HepG2 (cell line): ENCODE results near the gene RSPRY1. TPM values are rescaled to one million over a fixed set of nuclear protein-coding genes. Genes with fewer than 3 reads are reported as not detected.

Experiments used
- AKAP8 ChIP-seq: sonication (generic); formaldehyde crosslinking; IDR thresholded peaks from 2 replicates; pipeline ENCODE4 v1.5.1; 2020; ENCODE audit warnings: mild to moderate bottlenecking, missing genetic modification reagents
- DNMT1 ChIP-seq: sonication (generic); formaldehyde crosslinking; IDR thresholded peaks from 2 replicates; pipeline ENCODE4 v1.5.1; 2020; ENCODE audit warnings: mild to moderate bottlenecking, missing genetic modification reagents
- DR1 ChIP-seq: sonication (generic); formaldehyde crosslinking; IDR thresholded peaks from 2 replicates; pipeline ENCODE4 v1.8.0; 2021; ENCODE audit warnings: mild to moderate bottlenecking, missing genetic modification reagents, inconsistent platforms
- IKZF1 ChIP-seq: fragments of 450-650 bp; IDR thresholded peaks from 2 replicates; pipeline ENCODE4 v1.7.1; 2016
- KDM5A ChIP-seq: fragments of 200-600 bp; sonication (generic); IDR thresholded peaks from 2 replicates; pipeline ENCODE4 v1.7.0; 2018; ENCODE audit warnings: antibody characterized with exemption, mild to moderate bottlenecking, low read length, borderline replicate concordance
- KLF12 ChIP-seq: sonication (generic); formaldehyde crosslinking; IDR thresholded peaks from 2 replicates; pipeline ENCODE4 v1.4.0; 2020; ENCODE audit warnings: missing genetic modification reagents, borderline replicate concordance
- KLF9 ChIP-seq: IDR thresholded peaks from 2 replicates; pipeline ENCODE4 v1.6.1; 2016; ENCODE audit warnings: low read depth
- MAFK ChIP-seq, 2 experiments: IDR thresholded peaks in 1 of 2; conservative IDR thresholded peaks in 1 of 2; 2 replicates each; pipeline ENCODE4 v1.6.1; 2011; ENCODE audit warnings: improper control_type of control experiment in 2 of 2, low read length in 2 of 2
- RELA ChIP-seq: sonication (generic); formaldehyde crosslinking; IDR thresholded peaks from 2 replicates; pipeline ENCODE4 v1.4.0; 2020; ENCODE audit warnings: missing genetic modification reagents
- TBL1XR1 ChIP-seq: fragments of 150-350 bp; IDR thresholded peaks from 2 replicates; pipeline ENCODE4 v1.6.1; 2014; ENCODE audit warnings: borderline replicate concordance, low read length; ENCODE audit not compliant: partially characterized antibody
- TEAD2 ChIP-seq: sonication (generic); formaldehyde crosslinking; IDR thresholded peaks from 2 replicates; pipeline ENCODE4 v1.9.0; 2021; ENCODE audit warnings: missing genetic modification reagents
- TOPORS ChIP-seq: sonication (generic); formaldehyde crosslinking; IDR thresholded peaks from 2 replicates; pipeline ENCODE4 v1.8.0; 2023; ENCODE audit warnings: mild to moderate bottlenecking, missing genetic modification reagents
- ZNF260 ChIP-seq: sonication (generic); formaldehyde crosslinking; IDR thresholded peaks from 2 replicates; pipeline ENCODE4 v1.4.0; 2020; ENCODE audit warnings: missing genetic modification reagents, low read depth, mild to moderate bottlenecking, borderline replicate concordance
- ZNF619 ChIP-seq: sonication (generic); formaldehyde crosslinking; IDR thresholded peaks from 2 replicates; pipeline ENCODE4 v1.4.0; 2020; ENCODE audit warnings: mild to moderate bottlenecking, missing genetic modification reagents
- polyA plus RNA-seq, 8 experiments: library from polyadenylated mRNA; depleted of rRNA in 3 of 8; stranded (reverse) in 7 of 8; unstranded in 1 of 8; fragments of >200 nt; fragmentation: Illumina TruSeq in 4 of 8; extraction: Trizol in 4 of 8; gene quantifications; 2 replicates each; pipeline versions ENCODE4 v1.2.1 to v1.2.3, GENCODE V29; 2011 to 2016; ENCODE audit warnings: low read depth in 4 of 8, missing spikeins in 1 of 8, mixed read lengths in 1 of 8; ENCODE audit not compliant: insufficient read depth in 1 of 8
- total RNA-seq, 5 experiments: library from RNA; depleted of rRNA; stranded (reverse); fragments of >200 nt; fragmentation: Illumina TruSeq; extraction: Trizol; gene quantifications; 2 replicates each; pipeline ENCODE4 v1.2.3, GENCODE V29; 2016; ENCODE audit warnings: low read depth in 1 of 5
- TF ChIP-seq, protein P1 (sequence below): IDR thresholded peaks from 2 replicates; pipeline ENCODE4 v1.6.1; 2016; ENCODE audit warnings: low read depth, borderline replicate concordance
- TF ChIP-seq, protein P2 (sequence below): sonication (generic); formaldehyde crosslinking; IDR thresholded peaks from 2 replicates; pipeline ENCODE4 v1.8.0; 2022; ENCODE audit warnings: missing genetic modification reagents, mild to moderate bottlenecking, moderate library complexity, borderline replicate concordance
- TF ChIP-seq, protein P3 (sequence below): sonication (generic); formaldehyde crosslinking; IDR thresholded peaks from 2 replicates; pipeline ENCODE4; 2020; ENCODE audit warnings: missing genetic modification reagents, mild to moderate bottlenecking, borderline replicate concordance
- TF ChIP-seq, protein P4 (sequence below): IDR thresholded peaks from 2 replicates; pipeline ENCODE4 v1.6.1; 2012; ENCODE audit warnings: low read depth, low read length, improper control_type of control experiment
- TF ChIP-seq, protein P5 (sequence below): sonication (generic); formaldehyde crosslinking; IDR thresholded peaks from 2 replicates; pipeline ENCODE4 v1.4.0; 2020; ENCODE audit warnings: mild to moderate bottlenecking, missing genetic modification reagents, borderline replicate concordance

RSPRY1 gene
- total and polyA plus RNA-seq, 2 of the 13 experiments (the other 11 are each of a cell fraction or from before 2014, with no cell fraction given) = 53.4 to 61.0 TPM

DNA sequence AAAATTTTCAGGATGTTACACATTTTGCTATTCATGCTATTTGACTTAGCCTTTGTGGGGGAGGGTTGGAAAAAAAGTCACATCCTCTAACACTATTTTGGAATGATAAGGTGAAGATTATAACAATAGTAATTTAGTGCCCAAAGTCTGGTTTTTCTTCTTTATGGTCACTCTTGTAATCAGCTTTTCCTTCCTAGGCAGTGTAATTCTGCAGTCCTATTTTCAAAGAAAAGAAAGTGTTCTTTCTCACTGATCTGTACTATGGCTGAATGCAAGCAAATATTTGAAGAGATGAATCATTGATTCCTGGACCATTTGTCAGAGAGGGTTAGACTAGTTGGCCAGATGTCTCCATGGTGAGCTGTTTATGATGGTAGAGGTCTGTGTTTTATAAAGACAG, 8.4 kb downstream of the RSPRY1 start (continued):
- peak; percentile 44; the same call in 1 of the 2 replicates for TF ChIP-seq KLF9 (CRISPR knock-in tag)
- TF ChIP-seq ZNF619 (CRISPR knock-in tag) = no peak
- TF ChIP-seq, protein P1, sequence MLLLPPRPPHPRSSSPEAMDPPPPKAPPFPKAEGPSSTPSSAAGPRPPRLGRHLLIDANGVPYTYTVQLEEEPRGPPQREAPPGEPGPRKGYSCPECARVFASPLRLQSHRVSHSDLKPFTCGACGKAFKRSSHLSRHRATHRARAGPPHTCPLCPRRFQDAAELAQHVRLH = no peak
- TF ChIP-seq, protein P2, sequence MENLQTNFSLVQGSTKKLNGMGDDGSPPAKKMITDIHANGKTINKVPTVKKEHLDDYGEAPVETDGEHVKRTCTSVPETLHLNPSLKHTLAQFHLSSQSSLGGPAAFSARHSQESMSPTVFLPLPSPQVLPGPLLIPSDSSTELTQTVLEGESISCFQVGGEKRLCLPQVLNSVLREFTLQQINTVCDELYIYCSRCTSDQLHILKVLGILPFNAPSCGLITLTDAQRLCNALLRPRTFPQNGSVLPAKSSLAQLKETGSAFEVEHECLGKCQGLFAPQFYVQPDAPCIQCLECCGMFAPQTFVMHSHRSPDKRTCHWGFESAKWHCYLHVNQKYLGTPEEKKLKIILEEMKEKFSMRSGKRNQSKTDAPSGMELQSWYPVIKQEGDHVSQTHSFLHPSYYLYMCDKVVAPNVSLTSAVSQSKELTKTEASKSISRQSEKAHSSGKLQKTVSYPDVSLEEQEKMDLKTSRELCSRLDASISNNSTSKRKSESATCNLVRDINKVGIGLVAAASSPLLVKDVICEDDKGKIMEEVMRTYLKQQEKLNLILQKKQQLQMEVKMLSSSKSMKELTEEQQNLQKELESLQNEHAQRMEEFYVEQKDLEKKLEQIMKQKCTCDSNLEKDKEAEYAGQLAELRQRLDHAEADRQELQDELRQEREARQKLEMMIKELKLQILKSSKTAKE (CRISPR knock-in tag) = no peak
- TF ChIP-seq TOPORS (CRISPR knock-in tag) = no peak
- no peak; the same call in 1 of the 2 replicates for TF ChIP-seq AKAP8 (CRISPR knock-in tag)
- no peak for TF ChIP-seq DR1 (CRISPR knock-in tag)
- no peak for TF ChIP-seq KLF12
- TF ChIP-seq, protein P3, sequence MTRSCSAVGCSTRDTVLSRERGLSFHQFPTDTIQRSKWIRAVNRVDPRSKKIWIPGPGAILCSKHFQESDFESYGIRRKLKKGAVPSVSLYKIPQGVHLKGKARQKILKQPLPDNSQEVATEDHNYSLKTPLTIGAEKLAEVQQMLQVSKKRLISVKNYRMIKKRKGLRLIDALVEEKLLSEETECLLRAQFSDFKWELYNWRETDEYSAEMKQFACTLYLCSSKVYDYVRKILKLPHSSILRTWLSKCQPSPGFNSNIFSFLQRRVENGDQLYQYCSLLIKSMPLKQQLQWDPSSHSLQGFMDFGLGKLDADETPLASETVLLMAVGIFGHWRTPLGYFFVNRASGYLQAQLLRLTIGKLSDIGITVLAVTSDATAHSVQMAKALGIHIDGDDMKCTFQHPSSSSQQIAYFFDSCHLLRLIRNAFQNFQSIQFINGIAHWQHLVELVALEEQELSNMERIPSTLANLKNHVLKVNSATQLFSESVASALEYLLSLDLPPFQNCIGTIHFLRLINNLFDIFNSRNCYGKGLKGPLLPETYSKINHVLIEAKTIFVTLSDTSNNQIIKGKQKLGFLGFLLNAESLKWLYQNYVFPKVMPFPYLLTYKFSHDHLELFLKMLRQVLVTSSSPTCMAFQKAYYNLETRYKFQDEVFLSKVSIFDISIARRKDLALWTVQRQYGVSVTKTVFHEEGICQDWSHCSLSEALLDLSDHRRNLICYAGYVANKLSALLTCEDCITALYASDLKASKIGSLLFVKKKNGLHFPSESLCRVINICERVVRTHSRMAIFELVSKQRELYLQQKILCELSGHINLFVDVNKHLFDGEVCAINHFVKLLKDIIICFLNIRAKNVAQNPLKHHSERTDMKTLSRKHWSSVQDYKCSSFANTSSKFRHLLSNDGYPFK (CRISPR knock-in tag) = no peak
- no peak for TF ChIP-seq RELA (CRISPR knock-in tag)
- no peak for TF ChIP-seq DNMT1 (CRISPR knock-in tag)
- no peak for TF ChIP-seq ZNF260 (CRISPR knock-in tag)
- TF ChIP-seq MAFK (conservative IDR thresholded peaks at IDR 0.05 in 1 of 2, IDR thresholded peaks at IDR 0.05 in 1 of 2; ENCODE audit: low read length in 2 of 2) = no peak
- TF ChIP-seq IKZF1 = no peak
- TF ChIP-seq TEAD2 (CRISPR knock-in tag) = no peak
- TF ChIP-seq, protein P4, sequence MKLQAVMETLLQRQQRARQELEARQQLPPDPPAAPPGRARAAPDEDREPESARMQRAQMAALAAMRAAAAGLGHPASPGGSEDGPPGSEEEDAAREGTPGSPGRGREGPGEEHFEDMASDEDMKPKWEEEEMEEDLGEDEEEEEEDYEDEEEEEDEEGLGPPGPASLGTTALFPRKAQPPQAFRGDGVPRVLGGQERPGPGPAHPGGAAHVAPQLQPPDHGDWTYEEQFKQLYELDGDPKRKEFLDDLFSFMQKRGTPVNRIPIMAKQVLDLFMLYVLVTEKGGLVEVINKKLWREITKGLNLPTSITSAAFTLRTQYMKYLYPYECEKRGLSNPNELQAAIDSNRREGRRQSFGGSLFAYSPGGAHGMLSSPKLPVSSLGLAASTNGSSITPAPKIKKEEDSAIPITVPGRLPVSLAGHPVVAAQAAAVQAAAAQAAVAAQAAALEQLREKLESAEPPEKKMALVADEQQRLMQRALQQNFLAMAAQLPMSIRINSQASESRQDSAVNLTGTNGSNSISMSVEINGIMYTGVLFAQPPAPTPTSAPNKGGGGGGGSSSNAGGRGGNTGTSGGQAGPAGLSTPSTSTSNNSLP = peak; percentile 83
- no peak for TF ChIP-seq KDM5A
- TF ChIP-seq, protein P5, sequence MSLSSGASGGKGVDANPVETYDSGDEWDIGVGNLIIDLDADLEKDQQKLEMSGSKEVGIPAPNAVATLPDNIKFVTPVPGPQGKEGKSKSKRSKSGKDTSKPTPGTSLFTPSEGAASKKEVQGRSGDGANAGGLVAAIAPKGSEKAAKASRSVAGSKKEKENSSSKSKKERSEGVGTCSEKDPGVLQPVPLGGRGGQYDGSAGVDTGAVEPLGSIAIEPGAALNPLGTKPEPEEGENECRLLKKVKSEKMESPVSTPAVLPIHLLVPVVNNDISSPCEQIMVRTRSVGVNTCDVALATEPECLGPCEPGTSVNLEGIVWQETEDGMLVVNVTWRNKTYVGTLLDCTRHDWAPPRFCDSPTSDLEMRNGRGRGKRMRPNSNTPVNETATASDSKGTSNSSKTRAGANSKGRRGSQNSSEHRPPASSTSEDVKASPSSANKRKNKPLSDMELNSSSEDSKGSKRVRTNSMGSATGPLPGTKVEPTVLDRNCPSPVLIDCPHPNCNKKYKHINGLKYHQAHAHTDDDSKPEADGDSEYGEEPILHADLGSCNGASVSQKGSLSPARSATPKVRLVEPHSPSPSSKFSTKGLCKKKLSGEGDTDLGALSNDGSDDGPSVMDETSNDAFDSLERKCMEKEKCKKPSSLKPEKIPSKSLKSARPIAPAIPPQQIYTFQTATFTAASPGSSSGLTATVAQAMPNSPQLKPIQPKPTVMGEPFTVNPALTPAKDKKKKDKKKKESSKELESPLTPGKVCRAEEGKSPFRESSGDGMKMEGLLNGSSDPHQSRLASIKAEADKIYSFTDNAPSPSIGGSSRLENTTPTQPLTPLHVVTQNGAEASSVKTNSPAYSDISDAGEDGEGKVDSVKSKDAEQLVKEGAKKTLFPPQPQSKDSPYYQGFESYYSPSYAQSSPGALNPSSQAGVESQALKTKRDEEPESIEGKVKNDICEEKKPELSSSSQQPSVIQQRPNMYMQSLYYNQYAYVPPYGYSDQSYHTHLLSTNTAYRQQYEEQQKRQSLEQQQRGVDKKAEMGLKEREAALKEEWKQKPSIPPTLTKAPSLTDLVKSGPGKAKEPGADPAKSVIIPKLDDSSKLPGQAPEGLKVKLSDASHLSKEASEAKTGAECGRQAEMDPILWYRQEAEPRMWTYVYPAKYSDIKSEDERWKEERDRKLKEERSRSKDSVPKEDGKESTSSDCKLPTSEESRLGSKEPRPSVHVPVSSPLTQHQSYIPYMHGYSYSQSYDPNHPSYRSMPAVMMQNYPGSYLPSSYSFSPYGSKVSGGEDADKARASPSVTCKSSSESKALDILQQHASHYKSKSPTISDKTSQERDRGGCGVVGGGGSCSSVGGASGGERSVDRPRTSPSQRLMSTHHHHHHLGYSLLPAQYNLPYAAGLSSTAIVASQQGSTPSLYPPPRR (CRISPR knock-in tag) = no peak
- no peak for TF ChIP-seq TBL1XR1
